Prostate gland (tissue), 2 donors: ENCODE results near the gene PALM2AKAP2. TPM values are rescaled to one million over a fixed set of nuclear protein-coding genes. Genes with fewer than 3 reads are reported as not detected.

ENCODE experiments used
- DNase-seq: peaks from one replicate; pipeline ENCODE4 v3.0.0-alpha.2; 2019; ENCODE audit warnings: low spot score
- H3K27ac ChIP-seq, 2 donors: fragments of 200-600 bp; sonication (generic); 2 replicates each; pipeline ENCODE4 v1.5.1; 2017 to 2019
- H3K27me3 ChIP-seq: fragments of 200-600 bp; sonication (generic); replicated peaks from 2 replicates; pipeline ENCODE4 v1.5.1; 2019; ENCODE audit not compliant: insufficient read depth
- H3K36me3 ChIP-seq, 2 donors: fragments of 200-600 bp; sonication (generic); 1 replicate in 1 of 2; 2 replicates in 1 of 2; pipeline versions ENCODE4 v1.5.1 to v1.8.1; 2017 to 2019
- H3K4me1 ChIP-seq: fragments of 200-600 bp; sonication (generic); replicated peaks from 2 replicates; pipeline ENCODE4 v1.5.1; 2019
- H3K4me3 ChIP-seq, 2 donors: fragments of 200-600 bp; sonication (generic); 2 replicates each; pipeline ENCODE4 v1.5.1; 2017 to 2019
- H3K9me3 ChIP-seq: fragments of 200-600 bp; sonication (generic); 2 replicates; pipeline ENCODE4 v1.5.1; 2017
- CTCF ChIP-seq, 4 experiments: fragments of 200-600 bp in 2 of 4; fragments of 450-650 bp in 2 of 4; sonication (generic) in 2 of 4; IDR thresholded peaks; 1 replicate in 3 of 4; 2 replicates in 1 of 4; pipeline ENCODE4 v1.5.1; 2016 to 2019; ENCODE audit warnings: antibody characterized with exemption in 4 of 4, mild to moderate bottlenecking in 2 of 4, moderate library complexity in 2 of 4
- POLR2A ChIP-seq: fragments of 450-650 bp; IDR thresholded peaks from one replicate; pipeline ENCODE4 v1.6.1; 2016; ENCODE audit warnings: antibody characterized with exemption, mild to moderate bottlenecking
- POLR2AphosphoS5 ChIP-seq: sonication (generic); formaldehyde crosslinking; IDR thresholded peaks from one replicate; pipeline ENCODE4 v1.6.1; 2017; ENCODE audit warnings: antibody characterized with exemption
- WGBS: methylation state at CpG from one replicate; pipeline ENCODE4 v1.1.5; 2018; 5-methylcytosine and 5-hydroxymethylcytosine counted together
- intact Hi-C: fragments of 100-400 bp; cut with DNase I; formaldehyde crosslinking; loops from one replicate; pipeline ENCODE4 v1.14.2; 2022
- total RNA-seq, 2 donors: library from RNA; depleted of rRNA; stranded (reverse); fragments of >200 nt; gene quantifications; one replicate each; pipeline ENCODE4 v1.1.0, GENCODE V29; 2016

Gene PALM2AKAP2
- total RNA-seq: under 1 TPM; 0.27 to 0.62 TPM

DNA sequence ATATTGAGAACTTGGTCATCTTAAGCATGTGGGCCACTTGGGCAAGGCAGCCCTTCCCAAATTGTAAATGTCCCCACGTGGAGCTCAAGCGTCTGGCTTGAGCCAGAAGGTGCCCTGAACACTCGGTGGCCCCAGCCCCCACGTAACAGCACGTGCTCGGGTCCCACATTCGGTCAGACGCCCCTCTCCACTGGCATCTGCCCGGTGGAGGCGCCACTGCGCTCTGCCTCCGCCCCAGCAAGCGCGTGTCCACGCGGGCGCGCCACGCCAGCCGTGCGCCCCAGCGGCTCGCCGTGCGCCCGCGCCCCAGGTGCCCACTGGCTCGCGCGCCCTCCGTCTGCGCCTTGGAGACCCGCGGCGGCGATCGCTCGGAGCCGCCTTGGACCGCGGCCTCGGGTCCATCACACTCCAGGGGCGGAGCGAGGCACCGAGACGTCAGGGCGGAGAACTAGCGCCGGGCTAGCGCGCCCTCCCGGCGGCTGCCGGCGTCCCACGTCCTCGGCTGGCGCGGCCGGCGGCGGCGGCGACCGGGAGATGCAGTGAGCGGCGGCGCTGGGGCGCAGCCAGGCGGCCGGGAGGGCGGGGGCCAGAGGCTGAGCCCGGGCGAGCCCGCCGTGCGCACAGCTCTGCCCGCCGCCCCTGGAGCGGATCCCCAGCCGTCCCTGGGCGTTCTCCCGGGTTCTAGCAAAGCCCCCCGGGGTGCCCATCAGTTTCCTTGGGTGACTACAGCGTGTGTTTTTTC lies at the start of gene PALM2AKAP2:
PALM2AKAP2 (plus strand) TSS at position 488 of the 742 bp plus-strand sequence. CDS start 291 bp downstream, outside the sequence.
- peak; percentile 24 for DNase-seq
- Histone ChIP-seq H3K27ac (no peak within 1 kb of the TSS), H3K36me3 (no peaks in the 10 kb centered on the region), H3K4me3 (peak within 1 kb of the TSS; percentile 35), H3K27me3 (no peaks in the 10 kb centered on the region), H3K4me1 (no peaks in the 10 kb centered on the region), H3K9me3 (no peaks in the 10 kb centered on the region)
- intact Hi-C loops: no loop called here
- TF ChIP-seq POLR2AphosphoS5 (no peak), CTCF (IDR thresholded peaks at IDR 0.05) (peak in 2 of 4 experiments; percentile 28 to 34), POLR2A (no peak)
- WGBS: 1% methylated on average over 38 of the region's 85 CpGs

DNA sequence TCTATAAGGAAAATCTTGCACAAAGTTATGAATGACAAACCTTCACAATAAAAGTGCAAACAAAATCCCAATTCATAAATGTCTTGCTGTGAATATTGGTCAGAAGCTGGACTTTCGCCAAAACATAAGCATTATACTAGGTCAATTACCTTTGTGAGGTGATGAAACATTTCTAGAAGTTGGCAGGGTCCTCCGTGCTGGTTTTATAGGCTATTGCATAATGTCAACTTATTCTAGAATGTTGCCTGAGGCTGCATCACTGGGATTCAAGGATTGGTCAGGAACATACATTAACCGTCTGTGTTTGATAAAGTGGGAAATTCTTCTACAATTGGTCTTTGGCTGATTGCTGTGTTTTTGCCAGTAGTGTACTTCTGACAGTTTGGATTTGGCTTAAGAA lies 49.8 kb upstream of the PALM2AKAP2 start:
- no peaks in the 10 kb centered on the region for H3K9me3 ChIP-seq
- H3K4me1 ChIP-seq: no peaks in the 10 kb centered on the region
- TF ChIP-seq POLR2A (no peak), CTCF (IDR thresholded peaks at IDR 0.05) (no peak), POLR2AphosphoS5 (peak; percentile 85)
- H3K4me3 ChIP-seq: no peak overlapping the region
- H3K36me3 ChIP-seq: no peaks in the 10 kb centered on the region
- WGBS: 43% methylated on average over 3 of the region's 3 CpGs
- H3K27me3 ChIP-seq: no peaks in the 10 kb centered on the region
- H3K27ac ChIP-seq: no peak overlapping the region
- DNase-seq: peak; percentile 64
- intact Hi-C loops: no loop called here

- Histone ChIP-seq H3K4me1 (no peaks in the 10 kb centered on the region), H3K36me3 (no peaks in the 10 kb centered on the region), H3K27me3 (no peaks in the 10 kb centered on the region), H3K4me3 (no peak overlapping the region), H3K27ac (no peak overlapping the region), H3K9me3 (no peaks in the 10 kb centered on the region)
- peak; percentile 71 for TF ChIP-seq POLR2AphosphoS5
- no peak for TF ChIP-seq CTCF (IDR thresholded peaks at IDR 0.05)
- no peak for TF ChIP-seq POLR2A
- intact Hi-C loops: no loop called here
- no peak for DNase-seq
- 52% methylated on average over 2 of the region's 2 CpGs for WGBS
These were observed 46.3 kb upstream of the PALM2AKAP2 start for GRCh38 chr9:109733690-109734089.

DNA sequence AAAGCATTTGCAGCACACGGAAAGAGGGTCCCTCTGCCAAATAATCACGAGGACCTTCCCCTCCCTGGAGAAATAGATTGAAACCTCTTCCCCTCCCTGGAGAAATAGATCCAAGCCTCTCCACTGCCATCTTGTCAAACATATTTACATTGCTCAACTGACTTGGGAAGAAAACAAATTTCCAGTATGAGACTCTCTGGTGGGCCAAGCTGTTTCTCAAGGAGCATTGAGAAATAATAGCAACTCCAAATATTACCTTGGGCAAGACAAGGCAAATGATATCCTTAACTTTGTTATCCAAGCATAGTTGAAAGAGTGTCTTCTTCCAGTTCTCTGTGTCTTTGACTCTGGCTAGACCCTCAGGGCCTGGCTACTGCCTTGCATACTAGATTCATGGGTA lies 45.2 kb upstream of the PALM2AKAP2 start:
- 66% methylated on average over 2 of the region's 2 CpGs for WGBS
- TF ChIP-seq POLR2A (no peak), CTCF (IDR thresholded peaks at IDR 0.05) (no peak), POLR2AphosphoS5 (no peak)

GRCh38 chr9:109735801-109736200 lies 44.2 kb upstream of the PALM2AKAP2 start:
- no peaks in the 10 kb centered on the region for H3K27me3 ChIP-seq
- no peaks in the 10 kb centered on the region for H3K4me1 ChIP-seq
- no peaks in the 10 kb centered on the region for H3K36me3 ChIP-seq
- DNase-seq: no peak
- TF ChIP-seq POLR2AphosphoS5: no peak
- no peak for TF ChIP-seq CTCF (IDR thresholded peaks at IDR 0.05)
- no peak for TF ChIP-seq POLR2A
- WGBS: 82% methylated on average over 6 of the region's 6 CpGs
- H3K27ac ChIP-seq: no peak overlapping the region
- H3K4me3 ChIP-seq: no peak overlapping the region
- intact Hi-C loops: no loop called here
- no peaks in the 10 kb centered on the region for H3K9me3 ChIP-seq

More for the DNA sequence above, 45.2 kb upstream of the PALM2AKAP2 start:
- DNase-seq: no peak
- Histone ChIP-seq H3K4me3 (no peak overlapping the region), H3K27me3 (no peaks in the 10 kb centered on the region), H3K4me1 (no peaks in the 10 kb centered on the region), H3K27ac (no peak overlapping the region), H3K9me3 (no peaks in the 10 kb centered on the region), H3K36me3 (no peaks in the 10 kb centered on the region)
- intact Hi-C loops: no loop called here
